NT2/D1 (cell line): ENCODE measurements around the gene CORIN.

Experiments
- YY1 ChIP-seq: IDR thresholded peaks from 2 replicates; pipeline ENCODE4 v1.6.1; 2011; ENCODE audit not compliant: insufficient read length, insufficient read depth
- ZNF274 ChIP-seq: IDR thresholded peaks from 2 replicates; pipeline ENCODE4 v1.6.1; 2011; ENCODE audit warnings: mild to moderate bottlenecking, low read depth, low read length

GRCh38 chr4:47737326-47737725 lies 100.5 kb downstream of the CORIN start:
- TF ChIP-seq ZNF274 (no peak), YY1 (no peak)
